ENCODE data around the gene FAM107B.

GRCh38 chr10:14616955-14617730 is 157.6 kb downstream of the FAM107B start:
- TF ChIP-seq REST (IDR thresholded peaks at IDR 0.05; ENCODE audit: low read depth, low read length) = no peak
- TF ChIP-seq CTCF (IDR thresholded peaks at IDR 0.05 in 2 of 3, conservative IDR thresholded peaks at IDR 0.05 in 1 of 3; ENCODE audit: control insufficient read depth in 2 of 3, extremely low read depth in 1 of 3, insufficient read depth in 1 of 3, low read depth in 3 of 3, low read length in 3 of 3) = no peak

Measured in GM12878 (cell line).